ENCODE measurements around the gene ARPC2. TPM values are rescaled to one million over a fixed set of nuclear protein-coding genes. Genes with fewer than 3 reads are reported as not detected.
A peak's percentile ranks its signal among the peaks of the same experiment; 100 is the strongest.

ARPC2 gene
- total and polyA plus RNA-seq, 8 donors = 229 to 452 (median 256) TPM

DNA sequence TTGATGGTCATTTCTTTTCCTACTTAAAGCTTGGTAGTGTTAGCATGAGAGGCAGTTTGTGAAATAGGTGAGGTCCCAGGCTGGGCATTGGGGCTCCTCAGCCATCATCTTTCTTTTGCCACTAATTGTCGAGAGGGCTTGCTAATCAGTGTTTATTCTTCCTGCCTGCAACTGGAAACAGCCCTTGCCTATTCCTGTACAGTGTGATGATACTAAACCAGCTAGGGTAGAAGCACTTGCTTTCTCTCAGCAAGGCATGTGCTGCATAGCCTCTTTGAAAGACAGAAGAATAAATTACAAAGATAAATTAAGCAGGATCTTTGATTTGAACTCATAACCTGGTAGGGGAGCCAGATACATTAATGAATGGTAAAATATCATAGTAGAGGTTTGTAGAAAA is 27.2 kb downstream of the ARPC2 start:
- ATAC-seq (peak; percentile 7), DNase-seq (no peak)
- intact Hi-C loops (cut with DNase I) = no loop called here
- H3K27me3 ChIP-seq = no peaks in the 10 kb centered on the region
- H3K4me3 ChIP-seq = no peak overlapping the region
- peaks cover 3 to 100% of the 10 kb centered on the region in 2 donors for H3K36me3 ChIP-seq
- no peaks in the 10 kb centered on the region for H3K9me3 ChIP-seq
- H3K27ac ChIP-seq = peak overlapping the region; percentile 5 to 27
- H3K4me1 ChIP-seq = peaks cover 0 to 14% of the 10 kb centered on the region in 2 donors
- TF ChIP-seq, protein P1, sequence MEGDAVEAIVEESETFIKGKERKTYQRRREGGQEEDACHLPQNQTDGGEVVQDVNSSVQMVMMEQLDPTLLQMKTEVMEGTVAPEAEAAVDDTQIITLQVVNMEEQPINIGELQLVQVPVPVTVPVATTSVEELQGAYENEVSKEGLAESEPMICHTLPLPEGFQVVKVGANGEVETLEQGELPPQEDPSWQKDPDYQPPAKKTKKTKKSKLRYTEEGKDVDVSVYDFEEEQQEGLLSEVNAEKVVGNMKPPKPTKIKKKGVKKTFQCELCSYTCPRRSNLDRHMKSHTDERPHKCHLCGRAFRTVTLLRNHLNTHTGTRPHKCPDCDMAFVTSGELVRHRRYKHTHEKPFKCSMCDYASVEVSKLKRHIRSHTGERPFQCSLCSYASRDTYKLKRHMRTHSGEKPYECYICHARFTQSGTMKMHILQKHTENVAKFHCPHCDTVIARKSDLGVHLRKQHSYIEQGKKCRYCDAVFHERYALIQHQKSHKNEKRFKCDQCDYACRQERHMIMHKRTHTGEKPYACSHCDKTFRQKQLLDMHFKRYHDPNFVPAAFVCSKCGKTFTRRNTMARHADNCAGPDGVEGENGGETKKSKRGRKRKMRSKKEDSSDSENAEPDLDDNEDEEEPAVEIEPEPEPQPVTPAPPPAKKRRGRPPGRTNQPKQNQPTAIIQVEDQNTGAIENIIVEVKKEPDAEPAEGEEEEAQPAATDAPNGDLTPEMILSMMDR (IDR thresholded peaks at IDR 0.05) = no peak

DNA sequence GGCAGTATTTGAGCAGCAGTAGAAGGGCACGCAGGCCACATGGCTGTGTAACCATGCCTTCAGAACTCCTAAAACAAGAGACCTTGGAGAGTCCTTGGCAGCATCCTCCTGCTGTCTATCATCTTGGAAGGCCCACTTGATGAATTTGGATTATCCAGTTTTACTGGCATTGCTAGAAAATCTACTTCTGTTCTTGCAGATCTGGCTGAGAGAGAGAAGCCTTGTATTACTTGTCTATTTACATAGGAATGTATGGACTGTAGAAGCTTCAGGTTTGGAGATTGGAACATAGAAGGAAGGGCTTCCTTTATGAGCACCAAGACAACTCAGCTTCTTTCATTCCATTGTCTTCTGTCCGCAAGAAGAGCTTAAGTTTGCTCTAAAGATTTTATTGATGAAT is 27.7 kb downstream of the ARPC2 start:
- DNase-seq (no peak), ATAC-seq (peak; percentile 31)
- Histone ChIP-seq H3K4me3 (no peak overlapping the region), H3K9me3 (no peaks in the 10 kb centered on the region), H3K27me3 (no peaks in the 10 kb centered on the region), H3K4me1 (peaks cover 0 to 14% of the 10 kb centered on the region in 2 donors), H3K27ac (peak overlapping the region; percentile 5 to 27), H3K36me3 (peaks cover 3 to 100% of the 10 kb centered on the region in 2 donors)
- intact Hi-C loops (cut with DNase I) = no loop called here
- TF ChIP-seq, protein P1 (IDR thresholded peaks at IDR 0.05) = no peak

DNA sequence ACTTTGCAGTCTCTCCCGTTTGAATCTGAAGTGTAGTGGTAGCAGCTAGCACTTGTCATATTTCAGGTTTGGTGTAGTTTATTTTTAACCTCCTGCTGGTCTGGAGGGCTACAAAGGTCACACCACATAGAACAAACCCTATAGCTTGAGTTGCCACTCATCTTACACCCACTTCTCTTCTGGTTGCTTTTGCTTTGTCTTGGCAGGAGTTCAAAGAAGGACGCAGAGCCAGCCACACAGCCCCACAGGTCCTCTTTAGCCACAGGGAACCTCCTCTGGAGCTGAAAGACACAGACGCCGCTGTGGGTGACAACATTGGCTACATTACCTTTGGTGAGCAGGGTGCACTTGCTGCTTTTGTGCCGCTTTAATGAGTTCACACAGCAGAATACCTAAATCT is 28.2 kb downstream of the ARPC2 start:
- TF ChIP-seq, protein P1 (IDR thresholded peaks at IDR 0.05) = no peak
- ATAC-seq (peak; percentile 86), DNase-seq (peak in 1 of 4 donors; percentile 59)
- H3K27ac ChIP-seq = peak overlapping the region in 1 of 2 donors; percentile 27
- H3K9me3 ChIP-seq = no peaks in the 10 kb centered on the region
- intact Hi-C loops (cut with DNase I) = no loop called here
- no peaks in the 10 kb centered on the region for H3K27me3 ChIP-seq
- peaks cover 5 to 100% of the 10 kb centered on the region in 2 donors for H3K36me3 ChIP-seq
- H3K4me3 ChIP-seq = no peak overlapping the region
- peaks cover 0 to 14% of the 10 kb centered on the region in 2 donors for H3K4me1 ChIP-seq

DNA sequence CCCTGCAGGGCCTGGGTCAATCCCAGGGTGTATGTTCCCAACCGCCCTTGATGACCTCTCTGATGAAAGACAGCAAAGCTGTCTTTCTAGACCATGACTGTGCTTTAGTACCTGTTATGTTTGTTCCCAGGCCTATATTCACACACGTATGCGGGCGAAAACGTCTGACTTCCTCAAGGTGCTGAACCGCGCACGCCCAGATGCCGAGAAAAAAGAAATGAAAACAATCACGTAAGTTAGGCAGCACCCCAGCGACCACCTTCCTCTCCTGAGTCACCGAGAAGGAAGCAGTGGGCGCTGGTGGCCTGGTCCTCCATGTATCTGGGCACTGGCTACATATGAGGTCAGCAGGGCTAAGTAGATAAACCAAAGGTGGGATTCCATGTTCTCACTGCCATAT is 32.7 kb downstream of the ARPC2 start:
- no peak overlapping the region for H3K4me3 ChIP-seq
- no peak overlapping the region for H3K27ac ChIP-seq
- TF ChIP-seq, protein P1 (IDR thresholded peaks at IDR 0.05) = no peak
- H3K4me1 ChIP-seq = peaks cover 0 to 17% of the 10 kb centered on the region in 2 donors
- ATAC-seq (no peak), DNase-seq (peak in 1 of 4 donors; percentile 10)
- intact Hi-C loops (cut with DNase I) = no loop called here
- H3K27me3 ChIP-seq = no peaks in the 10 kb centered on the region
- H3K9me3 ChIP-seq = no peaks in the 10 kb centered on the region
- peaks cover 3 to 100% of the 10 kb centered on the region in 2 donors for H3K36me3 ChIP-seq

DNA sequence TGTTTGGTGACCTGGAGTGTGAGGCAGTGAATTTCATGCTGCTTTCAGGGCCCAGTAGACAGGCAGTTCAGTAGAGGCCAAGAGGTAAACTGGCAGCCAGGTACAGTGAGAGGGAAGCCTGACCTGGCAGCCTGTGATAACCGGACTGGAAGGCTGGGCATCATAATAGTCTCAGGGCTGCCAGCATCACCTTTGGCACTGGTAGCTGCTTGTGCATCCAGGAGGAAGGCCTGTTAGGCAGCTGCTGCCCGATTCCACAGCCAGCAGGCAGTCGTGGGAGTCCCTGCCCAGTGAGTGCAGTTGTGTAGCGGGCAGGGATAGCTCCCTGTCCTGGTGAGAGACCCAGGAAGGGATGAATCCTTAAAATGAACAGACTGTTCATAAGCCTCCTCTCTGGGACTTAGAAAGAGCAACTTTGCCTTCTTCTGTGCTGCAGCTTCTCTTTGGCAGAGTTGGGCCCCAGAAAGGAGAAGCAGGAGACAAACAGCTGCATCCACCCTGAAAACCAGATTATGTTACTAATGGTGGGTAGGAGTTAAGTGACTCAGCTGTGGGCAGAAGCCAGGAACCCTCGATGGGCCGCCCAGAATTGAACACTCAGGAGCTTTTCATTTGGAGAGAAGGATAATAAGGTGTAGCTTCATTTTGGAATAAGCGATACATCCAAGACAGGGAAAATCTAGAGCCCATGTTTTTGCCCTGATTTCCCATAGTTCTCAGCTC is 35.7 kb downstream of the ARPC2 start:
- H3K9me3 ChIP-seq = no peaks in the 10 kb centered on the region
- H3K27me3 ChIP-seq = no peaks in the 10 kb centered on the region
- H3K4me1 ChIP-seq = peaks cover 0 to 25% of the 10 kb centered on the region in 2 donors
- peak overlapping the region in 1 of 2 donors; percentile 50 for H3K27ac ChIP-seq
- intact Hi-C loops (cut with DNase I) = no loop called here
- H3K36me3 ChIP-seq = peaks cover 3 to 96% of the 10 kb centered on the region in 2 donors
- TF ChIP-seq, protein P1 (IDR thresholded peaks at IDR 0.05) = no peak
- no peak for ATAC-seq
- H3K4me3 ChIP-seq = no peak overlapping the region
- peak in 1 of 4 donors; percentile 20 for DNase-seq
